Stimulated activated naive CD8-positive, alpha-beta T cell treated with anti-CD3 and anti-CD28 coated beads, Interleukin-15, amount 100 ng/mL, for 72 hours (primary cell): ENCODE data around the gene MISFA.

Source experiments
- ATAC-seq: fragments of 150-1000 bp; cut with Tn5 transposase; 2 replicates; pipeline ENCODE4 v1.10.0; 2021; ENCODE audit warnings: mild to moderate bottlenecking, moderate library complexity
- DNase-seq, 2 donors: peaks; one replicate each; pipeline ENCODE4 v3.0.0; 2021 to 2022
- H3K27ac Mint-ChIP-seq, 2 donors: one replicate each; pipeline ENCODE4 v1.8.0; 2022; ENCODE audit warnings: mild to moderate bottlenecking in 2 of 2, mixed read lengths in 2 of 2, moderate library complexity in 2 of 2
- H3K27me3 Mint-ChIP-seq: one replicate; pipeline ENCODE4 v1.8.0; 2022; ENCODE audit warnings: mixed read lengths
- H3K4me1 Mint-ChIP-seq: one replicate; pipeline ENCODE4 v1.8.0; 2022; ENCODE audit warnings: mild to moderate bottlenecking, mixed read lengths
- H3K4me3 Mint-ChIP-seq, 2 donors: one replicate each; pipeline ENCODE4 v1.8.0; 2022; ENCODE audit warnings: mild to moderate bottlenecking in 2 of 2, mixed read lengths in 2 of 2, moderate library complexity in 1 of 2
- H3K9me3 Mint-ChIP-seq, 2 donors: one replicate each; pipeline ENCODE4 v1.8.0; 2022; ENCODE audit warnings: mixed read lengths in 2 of 2

MISFA gene

GRCh38 chr11:18650353-18650752, 50.8 kb downstream of the MISFA start:
- Mint-ChIP-seq H3K9me3 (no peaks in the 10 kb centered on the region), H3K4me3 (no peak overlapping the region), H3K27ac (peak overlapping the region in 1 of 2 donors; percentile 59), H3K4me1 (no peaks in the 10 kb centered on the region), H3K27me3 (no peaks in the 10 kb centered on the region)
- DNase-seq (no peak), ATAC-seq (no peak)

DNA sequence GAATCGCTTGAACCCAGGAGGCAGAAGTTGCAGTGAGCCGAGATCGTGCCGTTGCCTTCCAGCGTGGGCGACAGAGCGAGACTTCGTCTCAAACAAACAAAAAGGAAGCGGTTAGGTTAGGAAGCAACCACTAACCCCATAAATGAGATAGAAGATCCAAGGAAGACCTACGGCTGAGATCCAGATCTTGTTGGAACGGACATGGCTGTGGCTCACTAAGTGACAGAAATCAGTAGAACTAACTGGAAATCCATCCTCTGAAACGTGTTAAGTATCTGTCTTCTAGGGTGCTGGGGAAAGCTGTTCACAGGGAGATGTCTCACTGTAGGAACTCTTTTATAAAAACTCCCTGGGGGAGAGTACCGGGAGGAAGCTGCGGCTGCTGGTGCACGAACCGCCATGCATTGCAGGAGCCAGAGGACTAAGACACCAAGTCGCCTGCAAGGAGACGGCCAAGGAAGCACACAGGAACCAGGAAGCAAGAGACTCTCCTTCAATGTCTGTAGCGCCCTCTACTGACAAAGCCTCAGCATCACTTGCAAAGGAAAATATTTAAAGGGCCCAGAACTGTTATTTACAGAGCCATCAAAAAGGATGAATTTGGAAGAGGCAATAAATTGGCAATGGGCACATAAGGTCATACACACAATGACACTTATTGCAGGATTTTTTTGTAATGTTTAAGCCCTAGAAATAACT, 51.4 kb downstream of the MISFA start:
- Mint-ChIP-seq H3K27ac (no peak overlapping the region), H3K4me1 (no peaks in the 10 kb centered on the region), H3K27me3 (no peaks in the 10 kb centered on the region), H3K9me3 (no peaks in the 10 kb centered on the region), H3K4me3 (no peak overlapping the region)
- ATAC-seq (peak; percentile 59), DNase-seq (peak; percentile 30 to 46)
